GM12878 (cell line): ENCODE measurements around the gene ABCC5. TPM values are rescaled to one million over a fixed set of nuclear protein-coding genes. Genes with fewer than 3 reads are reported as not detected.

Experiments used
- ATAC-seq: fragments of 200-7000 bp; cut with Tn5 transposase; 3 replicates; pipeline ENCODE4 v1.9.1; 2020; ENCODE audit warnings: mild to moderate bottlenecking, moderate library complexity
- BruUV-seq: library from RNA; stranded (reverse); fragments of 400-500 nt; replicated peaks from 2 replicates; lab custom pipeline; 2021; lab: Mats Ljungman, UMichigan
- CTCF ChIA-PET: fragments of 300-600 bp; sonication (Branson Sonifier 250); formaldehyde crosslinking; extraction: SDS; loops from one replicate; lab custom pipeline; 2021; ENCODE audit warnings: inconsistent platforms; lab: Yijun Ruan, JAX
- POLR2A ChIA-PET: fragments of 350-600 bp; formaldehyde crosslinking; extraction: SDS; loops from one replicate; lab custom pipeline; 2021; ENCODE audit warnings: inconsistent platforms; lab: Charles Lee
- RAD21 ChIA-PET: fragments of 300-600 bp; sonication (Branson Sonifier 250); formaldehyde crosslinking; loops from one replicate; lab custom pipeline; 2023; ENCODE audit warnings: antibody characterized with exemption; ENCODE audit not compliant: unreplicated experiment; lab: Charles Lee
- SMC1A ChIA-PET: fragments of 300-600 bp; sonication (Branson Sonifier 250); formaldehyde crosslinking; loops from one replicate; lab custom pipeline; 2023; ENCODE audit not compliant: unreplicated experiment, uncharacterized antibody; lab: Charles Lee
- DNase-seq: peaks from one replicate; pipeline ENCODE4 v3.0.0-alpha.2; 2011; ENCODE audit warnings: low read depth, low spot score
- FAIRE-seq: peaks from 3 replicates; lab custom pipeline; 2011; peaks lifted over from hg19 to GRCh38; lab: Jason Lieb, UNC
- H2AFZ ChIP-seq: 2 replicates; pipeline ENCODE4 v1.6.0; 2011; ENCODE audit warnings: low read depth, low read length, control low read depth; ENCODE audit not compliant: control insufficient read depth
- H3K27ac ChIP-seq: 2 replicates; pipeline ENCODE4 v1.5.1; 2011; ENCODE audit warnings: control low read depth; ENCODE audit not compliant: control insufficient read depth, insufficient read depth
- H3K27me3 ChIP-seq, 2 experiments: replicated peaks in 1 of 2; 2 replicates each; pipeline versions ENCODE4 v1.6.0 to v1.6.1; 2011; ENCODE audit warnings: low read length in 1 of 2; ENCODE audit not compliant: control insufficient read depth in 2 of 2, insufficient read depth in 2 of 2
- H3K36me3 ChIP-seq, 2 experiments: 2 replicates each; pipeline ENCODE4 v1.5.1; 2011; ENCODE audit warnings: low read length in 1 of 2; ENCODE audit not compliant: control insufficient read depth in 2 of 2, insufficient read depth in 2 of 2
- H3K4me1 ChIP-seq: 2 replicates; pipeline ENCODE4 v1.6.1; 2011; ENCODE audit warnings: mild to moderate bottlenecking, low read length, moderate library complexity, mixed read lengths; ENCODE audit not compliant: control insufficient read depth, insufficient read depth
- H3K4me2 ChIP-seq: 2 replicates; pipeline ENCODE4 v1.6.0; 2011; ENCODE audit warnings: control low read depth; ENCODE audit not compliant: control insufficient read depth, insufficient read depth
- H3K4me3 ChIP-seq: fragments of 200-600 bp; sonication (generic); 2 replicates; pipeline ENCODE4 v1.5.1; 2016
- H3K79me2 ChIP-seq: 2 replicates; pipeline ENCODE4 v1.6.0; 2011; ENCODE audit warnings: low read length; ENCODE audit not compliant: control insufficient read depth, insufficient read depth
- H3K9ac ChIP-seq: 2 replicates; pipeline ENCODE4 v1.8.0; 2011; ENCODE audit warnings: low read length, control low read depth, mixed read lengths; ENCODE audit not compliant: control insufficient read depth, insufficient read depth
- H3K9me3 ChIP-seq: replicated peaks from 3 replicates; pipeline ENCODE4 v1.5.1; 2011; ENCODE audit warnings: mild to moderate bottlenecking, low read length; ENCODE audit not compliant: control insufficient read depth, insufficient read depth
- H4K20me1 ChIP-seq: 2 replicates; pipeline ENCODE4 v1.6.0; 2011; ENCODE audit not compliant: control insufficient read depth, insufficient read depth
- BRCA1 ChIP-seq: IDR thresholded peaks from 2 replicates; pipeline ENCODE4 v1.6.1; 2011; ENCODE audit warnings: low read depth, low read length, improper control_type of control experiment
- CHD1 ChIP-seq: IDR thresholded peaks from 2 replicates; pipeline ENCODE4 v1.6.1; 2012; ENCODE audit warnings: low read depth, low read length, improper control_type of control experiment
- HDAC6 ChIP-seq: fragments of 200-600 bp; sonication (generic); IDR thresholded peaks from one replicate; pipeline ENCODE4 v1.8.0; 2017; ENCODE audit warnings: antibody characterized with exemption; ENCODE audit not compliant: unreplicated experiment
- HSF1 ChIP-seq: fragments of 150-350 bp; IDR thresholded peaks from 2 replicates; pipeline ENCODE4 v1.6.1; 2014; ENCODE audit warnings: mild to moderate bottlenecking, low read depth, low read length
- IKZF2 ChIP-seq, 2 experiments: fragments of 450-650 bp; IDR thresholded peaks; 2 replicates each; pipeline ENCODE4 v1.6.1; 2017; ENCODE audit warnings: mild to moderate bottlenecking in 2 of 2, moderate library complexity in 2 of 2
- POU2F2 ChIP-seq: IDR thresholded peaks from 3 replicates; pipeline ENCODE4 v1.6.1; 2011; ENCODE audit warnings: low read depth, mild to moderate bottlenecking, low read length, borderline replicate concordance
- RB1 ChIP-seq: fragments of 450-650 bp; formaldehyde crosslinking; IDR thresholded peaks from 2 replicates; pipeline ENCODE4 v1.6.1; 2017; ENCODE audit warnings: mild to moderate bottlenecking, borderline replicate concordance
- RFX5 ChIP-seq: IDR thresholded peaks from 2 replicates; pipeline ENCODE4 v1.6.1; 2011; ENCODE audit warnings: low read depth, low read length, improper control_type of control experiment
- RUNX3 ChIP-seq: IDR thresholded peaks from 2 replicates; pipeline ENCODE4 v1.6.1; 2012; ENCODE audit warnings: low read length, inconsistent platforms
- SRF ChIP-seq, 2 experiments: IDR thresholded peaks; 2 replicates each; pipeline ENCODE4 v1.6.1; 2011; ENCODE audit warnings: low read depth in 2 of 2, low read length in 2 of 2, mild to moderate bottlenecking in 1 of 2, moderate library complexity in 1 of 2
- ZNF384 ChIP-seq: IDR thresholded peaks from 2 replicates; pipeline ENCODE4 v1.6.1; 2012; ENCODE audit warnings: low read depth, mild to moderate bottlenecking, low read length, improper control_type of control experiment, borderline replicate concordance
- ZNF592 ChIP-seq: fragments of 450-650 bp; IDR thresholded peaks from 2 replicates; pipeline ENCODE4 v1.6.1; 2017; ENCODE audit warnings: mild to moderate bottlenecking, moderate library complexity
- ZSCAN29 ChIP-seq: fragments of 450-650 bp; IDR thresholded peaks from 2 replicates; pipeline ENCODE4 v1.6.1; 2017; ENCODE audit warnings: mild to moderate bottlenecking, moderate library complexity
- WGBS: methylation state at CpG from one replicate; pipeline ENCODE4 v1.1.6; 2016; ENCODE audit warnings: low lambda C conversion rate; ENCODE audit not compliant: insufficient replicate concordance, insufficient coverage; ENCODE audit errors: missing lambda C conversion rate; 5-methylcytosine and 5-hydroxymethylcytosine counted together
- in situ Hi-C: fragments of 300-500 bp; cut with MboI; formaldehyde crosslinking; loops from 9 replicates; pipeline ENCODE4 v1.14.3; 2018; ENCODE audit warnings: mixed read lengths
- intact Hi-C: fragments of 100-400 bp; cut with micrococcal nuclease; formaldehyde crosslinking; loops from one replicate; pipeline ENCODE4 v1.14.2; 2022; ENCODE audit not compliant: unreplicated experiment
- polyA plus RNA-seq, 11 experiments: library from polyadenylated mRNA; depleted of rRNA in 4 of 11; unstranded in 6 of 11; stranded (reverse) in 5 of 11; fragments of >200 nt; fragmentation: Nextera tagmentation in 4 of 11; fragmentation: Illumina TruSeq in 1 of 11; extraction: Ambion mirVana in 4 of 11; extraction: Trizol in 1 of 11; gene quantifications; 1 replicate in 1 of 11; 2 replicates in 10 of 11; pipeline versions ENCODE4 v1.2.1 to v1.2.3, GENCODE V29; 2011 to 2016; ENCODE audit warnings: inconsistent platforms in 2 of 11, missing spikeins in 2 of 11, low read depth in 1 of 11
- total RNA-seq, 4 experiments: library from RNA; depleted of rRNA in 3 of 4; stranded (reverse); fragments of >200 nt in 3 of 4; fragmentation: Illumina TruSeq in 1 of 4; extraction: Trizol in 1 of 4; gene quantifications; 2 replicates each; pipeline versions ENCODE4 v1.2.1 to v1.2.3, GENCODE V29; 2013 to 2021
- TF ChIP-seq, protein P1 (sequence below): IDR thresholded peaks from 2 replicates; pipeline ENCODE4 v1.6.1; 2012; ENCODE audit warnings: improper control_type of control experiment, low read depth, low read length; ENCODE audit not compliant: insufficient replicate concordance

Gene ABCC5
- total and polyA plus RNA-seq, 10 of the 15 experiments (the other 5 are each of a cell fraction or from before 2014, with no cell fraction given): 6.0 to 17.8 (median 9.7) TPM

DNA sequence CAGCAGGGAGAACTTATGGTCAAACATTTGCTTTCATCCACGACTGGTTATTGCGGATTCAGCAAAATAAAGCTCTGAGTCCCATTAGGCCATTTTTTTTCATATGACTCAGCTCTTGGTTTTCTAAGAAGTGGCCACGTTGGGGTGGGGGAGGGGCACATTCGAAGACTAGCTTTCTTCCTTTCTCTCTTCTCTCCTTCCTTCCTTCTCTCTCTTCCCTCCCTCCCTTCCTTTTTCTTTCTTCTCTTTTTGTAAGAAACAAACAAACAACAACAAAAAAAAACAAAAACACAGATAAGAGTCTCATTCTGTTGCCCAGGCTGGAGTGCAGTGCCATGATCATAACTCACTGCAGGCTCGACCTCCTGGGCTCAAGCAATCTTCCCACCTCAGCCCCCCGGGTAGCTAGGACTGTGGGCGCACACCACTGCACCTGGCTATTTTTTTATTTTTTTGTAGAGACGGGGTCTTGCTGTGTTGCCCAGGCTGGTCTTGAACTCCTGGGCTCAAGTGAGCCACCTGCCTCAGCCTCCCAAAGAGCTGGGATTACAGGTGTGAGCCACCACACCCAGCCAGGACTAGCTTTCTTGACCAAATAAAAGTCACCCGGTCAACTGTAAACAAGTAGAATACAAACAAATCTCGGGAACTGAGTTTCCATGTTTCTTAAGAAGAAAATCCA is 41.6 kb downstream of the ABCC5 start:
- intact Hi-C loops: no loop called here
- no peaks in the 10 kb centered on the region for H3K27me3 ChIP-seq
- H3K9me3 ChIP-seq: no peaks in the 10 kb centered on the region
- H2AFZ ChIP-seq: no peak overlapping the region
- no peaks in the 10 kb centered on the region for H4K20me1 ChIP-seq
- ATAC-seq (no peak), FAIRE-seq (no peak), DNase-seq (no peak)
- H3K9ac ChIP-seq: no peak overlapping the region
- no peak overlapping the region for H3K4me2 ChIP-seq
- no peak overlapping the region for H3K27ac ChIP-seq
- 86% methylated on average over 10 of the region's 10 CpGs for WGBS
- no TSS peak for BruUV-seq
- ChIA-PET CTCF (interaction anchor here (0.7 to 1.2 kb wide), 2 partner anchors 11 to 22 kb away, joined by 3 read pairs; no protein-coding TSS in a partner anchor), RAD21 (no interaction called here), SMC1A (no interaction called here), POLR2A (no interaction called here)
- no peaks in the 10 kb centered on the region for H3K4me1 ChIP-seq
- peaks cover 0 to 1% of the 10 kb centered on the region in 2 experiments; a peak in 1 of 4 replicates for H3K36me3 ChIP-seq
- no peak overlapping the region for H3K4me3 ChIP-seq
- in situ Hi-C loops: no loop called here
- H3K79me2 ChIP-seq: no peaks in the 10 kb centered on the region
- TF ChIP-seq IKZF2 (IDR thresholded peaks at IDR 0.05): no peak
- TF ChIP-seq BRCA1: no peak
- TF ChIP-seq ZNF384: no peak
- TF ChIP-seq, protein P1, sequence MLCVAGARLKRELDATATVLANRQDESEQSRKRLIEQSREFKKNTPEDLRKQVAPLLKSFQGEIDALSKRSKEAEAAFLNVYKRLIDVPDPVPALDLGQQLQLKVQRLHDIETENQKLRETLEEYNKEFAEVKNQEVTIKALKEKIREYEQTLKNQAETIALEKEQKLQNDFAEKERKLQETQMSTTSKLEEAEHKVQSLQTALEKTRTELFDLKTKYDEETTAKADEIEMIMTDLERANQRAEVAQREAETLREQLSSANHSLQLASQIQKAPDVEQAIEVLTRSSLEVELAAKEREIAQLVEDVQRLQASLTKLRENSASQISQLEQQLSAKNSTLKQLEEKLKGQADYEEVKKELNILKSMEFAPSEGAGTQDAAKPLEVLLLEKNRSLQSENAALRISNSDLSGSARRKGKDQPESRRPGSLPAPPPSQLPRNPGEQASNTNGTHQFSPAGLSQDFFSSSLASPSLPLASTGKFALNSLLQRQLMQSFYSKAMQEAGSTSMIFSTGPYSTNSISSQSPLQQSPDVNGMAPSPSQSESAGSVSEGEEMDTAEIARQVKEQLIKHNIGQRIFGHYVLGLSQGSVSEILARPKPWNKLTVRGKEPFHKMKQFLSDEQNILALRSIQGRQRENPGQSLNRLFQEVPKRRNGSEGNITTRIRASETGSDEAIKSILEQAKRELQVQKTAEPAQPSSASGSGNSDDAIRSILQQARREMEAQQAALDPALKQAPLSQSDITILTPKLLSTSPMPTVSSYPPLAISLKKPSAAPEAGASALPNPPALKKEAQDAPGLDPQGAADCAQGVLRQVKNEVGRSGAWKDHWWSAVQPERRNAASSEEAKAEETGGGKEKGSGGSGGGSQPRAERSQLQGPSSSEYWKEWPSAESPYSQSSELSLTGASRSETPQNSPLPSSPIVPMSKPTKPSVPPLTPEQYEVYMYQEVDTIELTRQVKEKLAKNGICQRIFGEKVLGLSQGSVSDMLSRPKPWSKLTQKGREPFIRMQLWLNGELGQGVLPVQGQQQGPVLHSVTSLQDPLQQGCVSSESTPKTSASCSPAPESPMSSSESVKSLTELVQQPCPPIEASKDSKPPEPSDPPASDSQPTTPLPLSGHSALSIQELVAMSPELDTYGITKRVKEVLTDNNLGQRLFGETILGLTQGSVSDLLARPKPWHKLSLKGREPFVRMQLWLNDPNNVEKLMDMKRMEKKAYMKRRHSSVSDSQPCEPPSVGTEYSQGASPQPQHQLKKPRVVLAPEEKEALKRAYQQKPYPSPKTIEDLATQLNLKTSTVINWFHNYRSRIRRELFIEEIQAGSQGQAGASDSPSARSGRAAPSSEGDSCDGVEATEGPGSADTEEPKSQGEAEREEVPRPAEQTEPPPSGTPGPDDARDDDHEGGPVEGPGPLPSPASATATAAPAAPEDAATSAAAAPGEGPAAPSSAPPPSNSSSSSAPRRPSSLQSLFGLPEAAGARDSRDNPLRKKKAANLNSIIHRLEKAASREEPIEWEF: no peak
- no peak for TF ChIP-seq ZNF592
- TF ChIP-seq SRF (IDR thresholded peaks at IDR 0.05; ENCODE audit: low read depth in 2 of 2, low read length in 2 of 2): no peak
- TF ChIP-seq POU2F2: no peak
- no peak for TF ChIP-seq CHD1
- no peak for TF ChIP-seq HSF1
- no peak for TF ChIP-seq HDAC6
- TF ChIP-seq RFX5: no peak
- no peak for TF ChIP-seq RUNX3
- no peak for TF ChIP-seq RB1
- no peak for TF ChIP-seq ZSCAN29
